ENCODE results near the gene RNH1.
A peak's percentile ranks its signal among the peaks of the same experiment; 100 is the strongest.

RNH1 gene

GRCh38 chr11:506995-507726 lies at the start of gene RNH1:
Gene RNH1 (minus strand): TSS chr11:507242. CDS start chr11:502162, 5,080 bp downstream.
- peak; percentile 99 for DNase-seq

GRCh38 chr11:555780-556661 lies 49.0 kb upstream of the RNH1 start:
- no peak for DNase-seq

- no peak for DNase-seq
Measured at GRCh38 chr11:555227-555779, 48.3 kb upstream of the RNH1 start.

- peak; percentile 80 for DNase-seq
Measured at GRCh38 chr11:554428-555226, 47.6 kb upstream of the RNH1 start.

GRCh38 chr11:553988-554340 lies 46.9 kb upstream of the RNH1 start:
- no peak for DNase-seq

- DNase-seq: no peak
Measured at GRCh38 chr11:553083-553987, 46.3 kb upstream of the RNH1 start.

GRCh38 chr11:551596-551995 lies 44.6 kb upstream of the RNH1 start:
- DNase-seq: no peak

- no peak for DNase-seq
Measured at GRCh38 chr11:551131-551530, 44.1 kb upstream of the RNH1 start.

GRCh38 chr11:550746-551085 lies 43.7 kb upstream of the RNH1 start:
- no peak for DNase-seq

GRCh38 chr11:550021-550745 lies 43.1 kb upstream of the RNH1 start:
- DNase-seq: no peak

GRCh38 chr11:548700-549603 lies 41.9 kb upstream of the RNH1 start:
- DNase-seq: no peak

- no peak for DNase-seq
Measured at GRCh38 chr11:545171-545570, 38.1 kb upstream of the RNH1 start.

- no peak for DNase-seq
Measured at GRCh38 chr11:544817-545166, 37.8 kb upstream of the RNH1 start.

- DNase-seq: no peak
Measured at GRCh38 chr11:541433-541885, 34.4 kb upstream of the RNH1 start.

- no peak for DNase-seq
Measured at GRCh38 chr11:540583-541432, 33.8 kb upstream of the RNH1 start.

- DNase-seq: no peak
Measured at GRCh38 chr11:539971-540481, 33.0 kb upstream of the RNH1 start.

- DNase-seq: no peak
Measured at GRCh38 chr11:538431-539051, 31.5 kb upstream of the RNH1 start.

- no peak for DNase-seq
Measured at GRCh38 chr11:537622-538430, 30.8 kb upstream of the RNH1 start.

Data from activated CD4-positive, alpha-beta T cell treated with anti-CD3 and anti-CD28 coated beads, Interleukin-10, Interleukin-2, amounts not matched to agents 100 ng/mL and 50 ng/mL, durations not matched to agents 16 hours and 8 hours (primary cell).